Measurements from ENCODE around the gene LUC7L.

LUC7L gene

GRCh38 chr16:140175-140857 lies 88.9 kb downstream of the LUC7L start:
- DNase-seq (ENCODE audit: low read depth): no peak
